ENCODE data around the gene AOPEP.
"Not testable (repeated sequence)": the region's sequence is repeated elsewhere in the genome, so short reads cannot be mapped to it uniquely, and the experiment has no call there.

AOPEP gene

GRCh38 chr9:94932652-94933510, 206.4 kb downstream of the AOPEP start:
- no peaks in the 10 kb centered on the region for H3K27me3 ChIP-seq (ENCODE audit: control insufficient read depth in 5 of 5, insufficient read depth in 4 of 5, low read length in 5 of 5)
- H3K36me3 ChIP-seq (ENCODE audit: control insufficient read depth in 5 of 5, insufficient read depth in 5 of 5, low read length in 5 of 5) = no peaks in the 10 kb centered on the region
- H3K4me1 ChIP-seq (ENCODE audit: control insufficient read depth in 5 of 5, insufficient read depth in 5 of 5, low read length in 5 of 5) = peaks cover 3 to 43% (median 36%) of the 10 kb centered on the region in 5 donors
- H3K27ac ChIP-seq (ENCODE audit: low read depth, low read length) = no peak overlapping the region
- no peak overlapping the region for H3K9ac ChIP-seq (ENCODE audit: low read length in 5 of 5)
- no peak overlapping the region for H3K4me3 ChIP-seq (ENCODE audit: low read depth in 1 of 5, low read length in 5 of 5)
- H3K9me3 ChIP-seq (ENCODE audit: control insufficient read depth in 5 of 5, low read length in 5 of 5) = no peaks in the 10 kb centered on the region

- H3K27me3 ChIP-seq (ENCODE audit: control insufficient read depth in 5 of 5, insufficient read depth in 4 of 5, low read length in 5 of 5) = no peaks in the 10 kb centered on the region
- H3K27ac ChIP-seq (ENCODE audit: low read depth, low read length) = no peak overlapping the region
- no peaks in the 10 kb centered on the region for H3K36me3 ChIP-seq (ENCODE audit: control insufficient read depth in 5 of 5, insufficient read depth in 5 of 5, low read length in 5 of 5)
- H3K4me1 ChIP-seq (ENCODE audit: control insufficient read depth in 5 of 5, insufficient read depth in 5 of 5, low read length in 5 of 5) = peaks cover 4 to 37% (median 30%) of the 10 kb centered on the region in 5 donors
- H3K9ac ChIP-seq (ENCODE audit: low read length in 5 of 5) = no peak overlapping the region
- H3K9me3 ChIP-seq (ENCODE audit: control insufficient read depth in 5 of 5, low read length in 5 of 5) = no peaks in the 10 kb centered on the region
- H3K4me3 ChIP-seq (ENCODE audit: low read depth in 1 of 5, low read length in 5 of 5) = no peak overlapping the region
These were observed 207.0 kb downstream of the AOPEP start for GRCh38 chr9:94933511-94933828.

DNA sequence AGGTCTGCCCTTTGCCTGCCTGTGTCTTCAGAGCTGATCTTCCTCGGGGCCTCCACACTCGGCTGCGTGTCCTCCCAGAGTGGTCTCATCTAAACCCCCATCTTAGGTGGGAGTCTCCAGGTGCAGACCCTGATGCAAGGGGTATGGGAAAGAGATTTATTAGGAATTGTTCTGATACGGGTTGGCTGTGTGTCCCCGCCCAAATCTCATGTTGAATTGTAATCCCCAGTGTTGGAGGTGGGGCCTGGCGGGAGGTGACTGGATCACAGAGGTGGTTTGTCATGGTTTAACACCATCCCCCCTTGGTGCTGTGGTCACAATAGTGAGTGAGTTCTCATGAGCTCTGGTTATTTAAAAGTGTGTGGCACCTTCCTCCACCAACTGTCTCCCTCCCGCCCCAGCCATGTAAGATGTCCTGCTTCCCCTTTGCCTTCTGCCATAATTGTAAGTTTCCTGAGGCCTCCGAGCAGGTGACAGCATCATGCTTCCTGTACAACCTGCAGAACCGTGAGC, 208.4 kb downstream of the AOPEP start:
- H3K4me3 ChIP-seq (ENCODE audit: low read depth in 1 of 5, low read length in 5 of 5) = no peak overlapping the region
- no peak overlapping the region for H3K27ac ChIP-seq (ENCODE audit: low read depth, low read length)

GRCh38 chr9:94935396-94935795, 208.9 kb downstream of the AOPEP start:
- Histone ChIP-seq H3K27ac (ENCODE audit: low read depth, low read length) (no peak overlapping the region), H3K9ac (ENCODE audit: low read length in 5 of 5) (no peak overlapping the region), H3K27me3 (ENCODE audit: control insufficient read depth in 5 of 5, insufficient read depth in 4 of 5, low read length in 5 of 5) (no peaks in the 10 kb centered on the region), H3K4me3 (ENCODE audit: low read depth in 1 of 5, low read length in 5 of 5) (no peak overlapping the region), H3K36me3 (ENCODE audit: control insufficient read depth in 5 of 5, insufficient read depth in 5 of 5, low read length in 5 of 5) (no peaks in the 10 kb centered on the region), H3K9me3 (ENCODE audit: control insufficient read depth in 5 of 5, low read length in 5 of 5) (no peaks in the 10 kb centered on the region), H3K4me1 (ENCODE audit: control insufficient read depth in 5 of 5, insufficient read depth in 5 of 5, low read length in 5 of 5) (peaks cover 1 to 18% (median 14%) of the 10 kb centered on the region in 5 donors)

More for the DNA sequence above, 208.4 kb downstream of the AOPEP start:
- H3K36me3 ChIP-seq (ENCODE audit: control insufficient read depth in 5 of 5, insufficient read depth in 5 of 5, low read length in 5 of 5) = no peaks in the 10 kb centered on the region
- H3K9me3 ChIP-seq (ENCODE audit: control insufficient read depth in 5 of 5, low read length in 5 of 5) = no peaks in the 10 kb centered on the region
- peaks cover 3 to 23% (median 19%) of the 10 kb centered on the region in 5 donors for H3K4me1 ChIP-seq (ENCODE audit: control insufficient read depth in 5 of 5, insufficient read depth in 5 of 5, low read length in 5 of 5)
- H3K9ac ChIP-seq (ENCODE audit: low read length in 5 of 5) = no peak overlapping the region
- no peaks in the 10 kb centered on the region for H3K27me3 ChIP-seq (ENCODE audit: control insufficient read depth in 5 of 5, insufficient read depth in 4 of 5, low read length in 5 of 5)

DNA sequence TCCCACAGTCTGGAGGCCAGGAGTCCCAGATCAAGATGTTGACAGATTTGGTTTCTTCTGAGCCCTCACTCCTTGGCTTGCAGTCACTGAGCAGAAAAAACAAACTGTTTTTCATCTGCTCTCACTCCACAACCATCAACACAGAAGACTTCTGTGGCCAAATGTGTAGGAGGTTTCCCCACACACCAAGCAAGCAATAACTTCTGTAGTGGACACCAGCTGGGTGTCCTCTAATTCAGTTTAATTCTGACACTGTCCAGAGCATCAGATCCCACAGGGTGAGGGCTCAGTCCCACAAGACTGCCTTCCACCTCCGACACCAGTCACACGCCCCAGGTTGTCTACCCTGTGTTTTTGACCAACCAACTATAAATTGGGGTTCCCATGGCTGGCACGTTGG, 209.9 kb downstream of the AOPEP start:
- Histone ChIP-seq H3K4me3 (ENCODE audit: low read depth in 1 of 5, low read length in 5 of 5) (no peak overlapping the region), H3K27ac (ENCODE audit: low read depth, low read length) (no peak overlapping the region), H3K9me3 (ENCODE audit: control insufficient read depth in 5 of 5, low read length in 5 of 5) (no peaks in the 10 kb centered on the region)

DNA sequence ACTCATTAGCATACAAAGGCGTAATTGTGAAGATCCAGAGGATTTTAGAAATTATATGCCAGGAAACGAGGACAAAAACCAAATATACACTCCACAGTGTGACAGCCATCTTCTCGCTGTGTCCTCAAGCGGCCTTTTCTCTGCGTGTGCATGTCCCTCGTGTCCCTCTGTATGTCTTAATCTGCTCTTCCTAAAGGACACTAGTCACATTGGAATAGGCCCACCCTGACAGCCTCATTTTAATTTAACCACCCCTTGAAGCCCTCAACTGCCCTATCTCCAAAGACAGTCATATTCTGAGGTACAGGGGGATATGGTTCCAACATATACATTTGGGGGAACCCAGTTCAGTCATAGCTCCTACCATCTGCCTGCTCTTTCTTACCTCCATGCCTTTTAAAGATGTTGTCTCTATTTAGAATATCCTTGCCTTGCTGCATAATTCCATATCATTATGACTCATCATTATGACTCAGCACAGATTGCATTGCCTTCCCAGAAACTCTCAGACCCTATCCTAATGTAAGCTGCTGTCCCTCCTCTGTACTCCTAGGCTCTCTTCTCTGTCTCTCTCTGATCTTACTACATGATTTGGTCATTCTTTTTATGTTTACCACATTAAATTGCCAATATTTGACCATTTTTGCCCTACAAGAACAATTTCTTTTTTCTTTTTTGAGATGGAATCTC, 210.9 kb downstream of the AOPEP start:
- Histone ChIP-seq H3K9me3 (ENCODE audit: control insufficient read depth in 5 of 5, low read length in 5 of 5) (no peaks in the 10 kb centered on the region), H3K36me3 (ENCODE audit: control insufficient read depth in 5 of 5, insufficient read depth in 5 of 5, low read length in 5 of 5) (no peaks in the 10 kb centered on the region), H3K27me3 (ENCODE audit: control insufficient read depth in 5 of 5, insufficient read depth in 4 of 5, low read length in 5 of 5) (no peaks in the 10 kb centered on the region), H3K27ac (ENCODE audit: low read depth, low read length) (no peak overlapping the region), H3K4me1 (ENCODE audit: control insufficient read depth in 5 of 5, insufficient read depth in 5 of 5, low read length in 5 of 5) (peaks cover 1 to 24% (median 17%) of the 10 kb centered on the region in 5 donors), H3K4me3 (ENCODE audit: low read depth in 1 of 5, low read length in 5 of 5) (no peak overlapping the region), H3K9ac (ENCODE audit: low read length in 5 of 5) (no peak overlapping the region)

More for the DNA sequence above, 209.9 kb downstream of the AOPEP start:
- H3K36me3 ChIP-seq (ENCODE audit: control insufficient read depth in 5 of 5, insufficient read depth in 5 of 5, low read length in 5 of 5) = no peaks in the 10 kb centered on the region
- peaks cover 1 to 22% (median 16%) of the 10 kb centered on the region in 5 donors for H3K4me1 ChIP-seq (ENCODE audit: control insufficient read depth in 5 of 5, insufficient read depth in 5 of 5, low read length in 5 of 5)
- no peaks in the 10 kb centered on the region for H3K27me3 ChIP-seq (ENCODE audit: control insufficient read depth in 5 of 5, insufficient read depth in 4 of 5, low read length in 5 of 5)
- no peak overlapping the region for H3K9ac ChIP-seq (ENCODE audit: low read length in 5 of 5)

- H3K27me3 ChIP-seq (ENCODE audit: control insufficient read depth in 5 of 5, insufficient read depth in 4 of 5, low read length in 5 of 5) = no peaks in the 10 kb centered on the region
- no peak overlapping the region for H3K4me3 ChIP-seq (ENCODE audit: low read depth in 1 of 5, low read length in 5 of 5)
- H3K36me3 ChIP-seq (ENCODE audit: control insufficient read depth in 5 of 5, insufficient read depth in 5 of 5, low read length in 5 of 5) = no peaks in the 10 kb centered on the region
- no peak overlapping the region for H3K27ac ChIP-seq (ENCODE audit: low read depth, low read length)
- no peak overlapping the region for H3K9ac ChIP-seq (ENCODE audit: low read length in 5 of 5)
- no peaks in the 10 kb centered on the region for H3K9me3 ChIP-seq (ENCODE audit: control insufficient read depth in 5 of 5, low read length in 5 of 5)
- H3K4me1 ChIP-seq (ENCODE audit: control insufficient read depth in 5 of 5, insufficient read depth in 5 of 5, low read length in 5 of 5) = peaks cover 1 to 19% (median 17%) of the 10 kb centered on the region in 5 donors
These were observed 211.9 kb downstream of the AOPEP start for GRCh38 chr9:94938384-94938783.

- H3K4me3 ChIP-seq (ENCODE audit: low read depth in 1 of 5, low read length in 5 of 5); H3K36me3 ChIP-seq (ENCODE audit: control insufficient read depth in 5 of 5, insufficient read depth in 5 of 5, low read length in 5 of 5); H3K27me3 ChIP-seq (ENCODE audit: control insufficient read depth in 5 of 5, insufficient read depth in 4 of 5, low read length in 5 of 5); H3K9ac ChIP-seq (ENCODE audit: low read length in 5 of 5); H3K27ac ChIP-seq (ENCODE audit: low read depth, low read length); H3K9me3 ChIP-seq (ENCODE audit: control insufficient read depth in 5 of 5, low read length in 5 of 5): not testable (repeated sequence)
- peaks cover 1 to 20% (median 17%) of the 10 kb centered on the region in 5 donors for H3K4me1 ChIP-seq (ENCODE audit: control insufficient read depth in 5 of 5, insufficient read depth in 5 of 5, low read length in 5 of 5)
These were observed 213.8 kb downstream of the AOPEP start for GRCh38 chr9:94940296-94940695.

GRCh38 chr9:94941211-94941875, 214.8 kb downstream of the AOPEP start:
- Histone ChIP-seq H3K9me3 (ENCODE audit: control insufficient read depth in 5 of 5, low read length in 5 of 5) (no peaks in the 10 kb centered on the region), H3K27me3 (ENCODE audit: control insufficient read depth in 5 of 5, insufficient read depth in 4 of 5, low read length in 5 of 5) (no peaks in the 10 kb centered on the region), H3K4me3 (ENCODE audit: low read depth in 1 of 5, low read length in 5 of 5) (no peak overlapping the region), H3K4me1 (ENCODE audit: control insufficient read depth in 5 of 5, insufficient read depth in 5 of 5, low read length in 5 of 5) (peaks cover 1 to 21% (median 17%) of the 10 kb centered on the region in 5 donors), H3K9ac (ENCODE audit: low read length in 5 of 5) (no peak overlapping the region), H3K36me3 (ENCODE audit: control insufficient read depth in 5 of 5, insufficient read depth in 5 of 5, low read length in 5 of 5) (no peaks in the 10 kb centered on the region), H3K27ac (ENCODE audit: low read depth, low read length) (peak overlapping the region; percentile 2)

GRCh38 chr9:94944626-94945025, 218.1 kb downstream of the AOPEP start:
- no peak overlapping the region for H3K9ac ChIP-seq (ENCODE audit: low read length in 5 of 5)
- no peaks in the 10 kb centered on the region for H3K36me3 ChIP-seq (ENCODE audit: control insufficient read depth in 5 of 5, insufficient read depth in 5 of 5, low read length in 5 of 5)
- H3K27ac ChIP-seq (ENCODE audit: low read depth, low read length) = no peak overlapping the region
- H3K27me3 ChIP-seq (ENCODE audit: control insufficient read depth in 5 of 5, insufficient read depth in 4 of 5, low read length in 5 of 5) = no peaks in the 10 kb centered on the region
- no peaks in the 10 kb centered on the region for H3K9me3 ChIP-seq (ENCODE audit: control insufficient read depth in 5 of 5, low read length in 5 of 5)
- H3K4me1 ChIP-seq (ENCODE audit: control insufficient read depth in 5 of 5, insufficient read depth in 5 of 5, low read length in 5 of 5) = peaks cover 0 to 21% (median 6%) of the 10 kb centered on the region in 5 donors
- H3K4me3 ChIP-seq (ENCODE audit: low read depth in 1 of 5, low read length in 5 of 5) = no peak overlapping the region

All from subcutaneous abdominal adipose tissue (tissue), 5 donors.